Measurements from ENCODE around the gene MYO9B. TPM values are rescaled to one million over a fixed set of nuclear protein-coding genes. Genes with fewer than 3 reads are reported as not detected.

MYO9B gene
- total RNA-seq, 1 donor: 96.6 TPM

DNA sequence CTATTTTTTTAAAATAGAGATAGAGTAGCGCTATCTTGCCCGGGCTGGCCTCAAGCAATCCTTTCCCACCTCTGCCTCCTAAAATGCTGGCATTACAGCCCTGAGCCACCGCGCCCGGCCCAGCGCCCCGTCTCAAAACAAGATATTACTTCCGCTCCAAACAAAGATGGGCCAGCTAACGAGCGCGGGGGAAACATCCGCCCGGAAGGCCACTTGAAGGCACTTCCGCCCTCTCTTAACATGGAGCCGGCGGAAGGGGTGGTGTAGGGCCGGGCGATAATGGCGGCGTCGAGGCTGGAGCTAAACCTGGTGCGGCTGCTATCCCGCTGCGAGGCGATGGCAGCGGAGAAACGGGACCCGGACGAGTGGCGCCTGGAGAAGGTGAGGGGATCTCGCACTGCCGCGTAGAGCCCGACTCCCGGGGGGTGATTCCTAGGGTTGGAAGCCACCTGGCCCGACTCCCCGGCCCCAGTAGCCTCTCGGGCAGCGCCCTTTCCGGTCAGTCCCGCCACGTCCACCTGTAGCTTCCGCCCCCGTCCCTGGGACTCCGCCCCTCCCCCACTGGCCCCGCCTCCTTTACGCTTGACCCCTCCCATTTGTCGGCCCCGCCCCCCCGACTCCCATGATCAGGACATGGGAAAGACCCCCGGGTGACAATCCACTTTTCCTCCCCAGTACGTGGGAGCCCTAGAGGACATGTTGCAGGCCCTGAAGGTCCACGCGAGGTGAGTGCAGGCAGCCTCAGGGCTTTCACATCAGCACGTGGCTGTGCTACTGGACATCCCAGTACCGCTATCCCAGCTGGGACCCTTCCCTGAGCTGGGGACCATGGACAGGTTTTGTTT, 139.8 kb downstream of the MYO9B start, which contains the start of gene USE1:
TSS of gene USE1 (plus strand) at position 231 of the 845 bp plus-strand sequence. CDS start at position 280, 49 bp downstream.
- peaks cover 14% of the 10 kb centered on the region for H3K4me1 ChIP-seq (ENCODE audit: insufficient read depth, low read length)
- H3K27ac ChIP-seq (ENCODE audit: low read depth, low read length): peak within 1 kb of the TSS; percentile 93
- no peaks in the 10 kb centered on the region for H3K9me3 ChIP-seq (ENCODE audit: low read depth, low read length)
- H3K4me2 ChIP-seq (ENCODE audit: insufficient read depth, low read length): peak within 1 kb of the TSS; percentile 93
- H3K4me3 ChIP-seq (ENCODE audit: insufficient read depth, low read length): peak within 1 kb of the TSS; percentile 87
- H3K27me3 ChIP-seq (ENCODE audit: insufficient read depth, low read length): no peaks in the 10 kb centered on the region
- H2AFZ ChIP-seq (ENCODE audit: low read length): peak within 1 kb of the TSS; percentile 79
- DNase-seq (ENCODE audit: insufficient read length, low spot score, missing footprints): peak; percentile 99
- TF ChIP-seq, protein P1, sequence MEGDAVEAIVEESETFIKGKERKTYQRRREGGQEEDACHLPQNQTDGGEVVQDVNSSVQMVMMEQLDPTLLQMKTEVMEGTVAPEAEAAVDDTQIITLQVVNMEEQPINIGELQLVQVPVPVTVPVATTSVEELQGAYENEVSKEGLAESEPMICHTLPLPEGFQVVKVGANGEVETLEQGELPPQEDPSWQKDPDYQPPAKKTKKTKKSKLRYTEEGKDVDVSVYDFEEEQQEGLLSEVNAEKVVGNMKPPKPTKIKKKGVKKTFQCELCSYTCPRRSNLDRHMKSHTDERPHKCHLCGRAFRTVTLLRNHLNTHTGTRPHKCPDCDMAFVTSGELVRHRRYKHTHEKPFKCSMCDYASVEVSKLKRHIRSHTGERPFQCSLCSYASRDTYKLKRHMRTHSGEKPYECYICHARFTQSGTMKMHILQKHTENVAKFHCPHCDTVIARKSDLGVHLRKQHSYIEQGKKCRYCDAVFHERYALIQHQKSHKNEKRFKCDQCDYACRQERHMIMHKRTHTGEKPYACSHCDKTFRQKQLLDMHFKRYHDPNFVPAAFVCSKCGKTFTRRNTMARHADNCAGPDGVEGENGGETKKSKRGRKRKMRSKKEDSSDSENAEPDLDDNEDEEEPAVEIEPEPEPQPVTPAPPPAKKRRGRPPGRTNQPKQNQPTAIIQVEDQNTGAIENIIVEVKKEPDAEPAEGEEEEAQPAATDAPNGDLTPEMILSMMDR (IDR thresholded peaks at IDR 0.05; ENCODE audit: extremely low read depth, low read depth, low read length): no peak
- H4K20me1 ChIP-seq (ENCODE audit: insufficient read depth, low read length): no peaks in the 10 kb centered on the region
- peaks cover 42% of the 10 kb centered on the region for H3K36me3 ChIP-seq (ENCODE audit: insufficient read depth, low read length)
- H3K79me2 ChIP-seq (ENCODE audit: insufficient read depth, low read length): peaks cover 3% of the 10 kb centered on the region

DNA sequence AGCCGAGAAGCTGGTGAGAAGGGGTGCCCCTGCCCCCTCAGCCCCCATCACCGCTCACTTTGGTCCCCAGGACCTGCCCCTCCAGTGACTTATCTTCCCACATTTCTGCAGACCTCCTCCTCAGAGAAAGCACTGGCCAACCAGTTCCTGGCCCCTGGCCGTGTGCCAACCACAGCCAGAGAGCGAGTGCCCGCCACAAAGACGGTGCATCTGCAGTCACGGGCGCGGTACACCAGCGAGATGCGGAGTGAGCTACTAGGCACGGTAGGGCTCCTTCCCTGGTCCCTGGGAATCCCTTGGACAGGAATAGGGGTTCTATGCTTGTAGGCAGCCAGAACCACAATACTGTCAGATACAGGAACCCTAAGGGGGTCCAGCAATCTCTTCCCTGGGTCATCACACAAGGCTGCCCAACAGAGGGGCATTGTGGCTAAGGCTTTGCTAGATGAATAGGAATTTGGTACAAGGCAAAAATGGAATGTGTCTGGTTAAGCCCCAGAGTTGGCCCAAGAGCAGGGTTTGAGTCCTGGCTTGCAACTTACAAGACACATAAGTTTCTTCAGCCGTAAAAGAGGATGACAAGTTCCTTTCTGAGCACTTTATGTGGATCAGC, 140.6 kb downstream of the MYO9B start:
- H3K79me2 ChIP-seq (ENCODE audit: insufficient read depth, low read length): peaks cover 3% of the 10 kb centered on the region
- no peak overlapping the region for H2AFZ ChIP-seq (ENCODE audit: low read length)
- H3K9me3 ChIP-seq (ENCODE audit: low read depth, low read length): no peaks in the 10 kb centered on the region
- peak overlapping the region; percentile 45 for H3K27ac ChIP-seq (ENCODE audit: low read depth, low read length)
- DNase-seq (ENCODE audit: insufficient read length, low spot score, missing footprints): peak; percentile 54
- TF ChIP-seq, protein P1 (IDR thresholded peaks at IDR 0.05; ENCODE audit: extremely low read depth, low read depth, low read length): no peak
- H3K4me3 ChIP-seq (ENCODE audit: insufficient read depth, low read length): peak overlapping the region; percentile 87
- peaks cover 16% of the 10 kb centered on the region for H3K4me1 ChIP-seq (ENCODE audit: insufficient read depth, low read length)
- H3K27me3 ChIP-seq (ENCODE audit: insufficient read depth, low read length): no peaks in the 10 kb centered on the region
- peaks cover 35% of the 10 kb centered on the region for H3K36me3 ChIP-seq (ENCODE audit: insufficient read depth, low read length)
- H3K4me2 ChIP-seq (ENCODE audit: insufficient read depth, low read length): peak overlapping the region; percentile 93
- H4K20me1 ChIP-seq (ENCODE audit: insufficient read depth, low read length): no peaks in the 10 kb centered on the region

DNA sequence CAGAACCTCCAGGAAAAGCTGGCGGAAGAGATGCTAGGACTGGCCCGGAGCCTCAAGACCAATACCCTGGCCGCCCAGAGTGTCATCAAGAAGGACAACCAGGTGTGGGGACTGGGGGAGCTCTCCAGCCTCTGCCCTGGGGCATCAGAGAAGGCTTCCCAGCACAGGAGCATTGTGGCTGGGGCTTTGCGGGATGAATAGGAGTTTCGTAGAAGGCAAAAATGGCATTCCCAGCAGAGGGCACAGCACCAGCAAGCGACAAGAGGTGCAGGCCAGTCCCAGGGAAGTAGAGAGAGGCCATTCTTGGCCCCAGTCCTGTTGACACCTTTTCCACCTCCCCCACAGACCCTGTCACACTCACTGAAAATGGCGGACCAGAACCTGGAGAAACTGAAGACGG, 143.7 kb downstream of the MYO9B start:
- no peak overlapping the region for H3K27ac ChIP-seq (ENCODE audit: low read depth, low read length)
- no peaks in the 10 kb centered on the region for H3K27me3 ChIP-seq (ENCODE audit: insufficient read depth, low read length)
- TF ChIP-seq, protein P1 (IDR thresholded peaks at IDR 0.05; ENCODE audit: extremely low read depth, low read depth, low read length): no peak
- H3K9me3 ChIP-seq (ENCODE audit: low read depth, low read length): no peaks in the 10 kb centered on the region
- H3K4me2 ChIP-seq (ENCODE audit: insufficient read depth, low read length): no peak overlapping the region
- H2AFZ ChIP-seq (ENCODE audit: low read length): no peak overlapping the region
- peak; percentile 39 for DNase-seq (ENCODE audit: insufficient read length, low spot score, missing footprints)
- H3K4me3 ChIP-seq (ENCODE audit: insufficient read depth, low read length): no peak overlapping the region
- peaks cover 3% of the 10 kb centered on the region for H3K79me2 ChIP-seq (ENCODE audit: insufficient read depth, low read length)
- H3K4me1 ChIP-seq (ENCODE audit: insufficient read depth, low read length): peaks cover 16% of the 10 kb centered on the region
- H4K20me1 ChIP-seq (ENCODE audit: insufficient read depth, low read length): no peaks in the 10 kb centered on the region
- peaks cover 15% of the 10 kb centered on the region for H3K36me3 ChIP-seq (ENCODE audit: insufficient read depth, low read length)

DNA sequence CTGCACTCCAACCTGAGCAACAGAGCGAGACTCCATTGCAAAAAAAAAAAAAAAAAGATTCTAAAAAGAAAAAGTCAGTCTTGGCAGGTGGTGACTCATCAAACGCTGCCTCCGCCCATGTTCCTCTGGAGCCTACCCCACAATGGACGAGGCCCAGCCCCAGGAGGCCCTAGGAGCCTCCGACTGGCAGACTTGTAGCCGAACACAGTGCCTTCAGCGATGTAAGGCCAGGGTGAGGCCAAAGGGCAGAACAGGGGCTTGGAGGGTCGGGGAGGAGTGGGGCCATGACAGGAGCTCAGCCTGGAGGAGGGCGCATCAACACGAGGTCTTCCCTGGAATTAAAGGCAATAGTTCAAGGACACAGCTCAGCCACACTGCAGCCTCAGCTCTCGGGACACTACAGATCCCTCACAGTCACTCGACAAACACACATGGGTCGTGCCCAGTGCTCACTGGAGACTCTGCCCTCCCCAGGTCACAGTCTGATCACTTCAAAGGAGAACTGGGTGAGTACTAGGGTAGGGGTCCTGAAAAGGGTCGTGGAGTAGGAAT, 144.7 kb downstream of the MYO9B start:
- TF ChIP-seq, protein P1 (IDR thresholded peaks at IDR 0.05; ENCODE audit: extremely low read depth, low read depth, low read length): no peak
- H3K4me3 ChIP-seq (ENCODE audit: insufficient read depth, low read length): no peak overlapping the region
- H3K79me2 ChIP-seq (ENCODE audit: insufficient read depth, low read length): peaks cover 3% of the 10 kb centered on the region
- H3K27me3 ChIP-seq (ENCODE audit: insufficient read depth, low read length): no peaks in the 10 kb centered on the region
- H3K4me1 ChIP-seq (ENCODE audit: insufficient read depth, low read length): peaks cover 9% of the 10 kb centered on the region
- peak; percentile 96 for DNase-seq (ENCODE audit: insufficient read length, low spot score, missing footprints)
- H3K27ac ChIP-seq (ENCODE audit: low read depth, low read length): no peak overlapping the region
- peak overlapping the region; percentile 67 for H2AFZ ChIP-seq (ENCODE audit: low read length)
- peaks cover 15% of the 10 kb centered on the region for H3K36me3 ChIP-seq (ENCODE audit: insufficient read depth, low read length)
- H3K9me3 ChIP-seq (ENCODE audit: low read depth, low read length): no peaks in the 10 kb centered on the region
- H3K4me2 ChIP-seq (ENCODE audit: insufficient read depth, low read length): peak overlapping the region; percentile 1
- no peaks in the 10 kb centered on the region for H4K20me1 ChIP-seq (ENCODE audit: insufficient read depth, low read length)
